Liver (tissue), 9 donors: Measurements from ENCODE around the gene SERPINF2. TPM values are rescaled to one million over a fixed set of nuclear protein-coding genes. Genes with fewer than 3 reads are reported as not detected.

Experiments
- DNase-seq: peaks from one replicate; pipeline ENCODE4 v3.0.0-alpha.2; 2017; ENCODE audit warnings: low spot score
- H3K27ac ChIP-seq, 2 donors: one replicate each; pipeline ENCODE4 v1.7.0; 2013; ENCODE audit warnings: inconsistent platforms in 2 of 2, low read length in 2 of 2, control low read depth in 1 of 2, low read depth in 1 of 2, mild to moderate bottlenecking in 1 of 2
- H3K27me3 ChIP-seq, 4 donors: one replicate each; pipeline versions ENCODE4 v1.6.1 to v1.7.0; 2013; ENCODE audit warnings: low read length in 3 of 4, inconsistent platforms in 1 of 4, mild to moderate bottlenecking in 1 of 4, moderate library complexity in 1 of 4; ENCODE audit not compliant: control insufficient read depth in 4 of 4, insufficient read depth in 4 of 4
- H3K36me3 ChIP-seq, 4 donors: one replicate each; pipeline versions ENCODE4 v1.6.1 to v1.7.0; 2013; ENCODE audit warnings: low read length in 3 of 4, mild to moderate bottlenecking in 3 of 4, low read depth in 1 of 4, moderate library complexity in 1 of 4; ENCODE audit not compliant: control insufficient read depth in 4 of 4, insufficient read depth in 3 of 4
- H3K4me1 ChIP-seq, 4 donors: one replicate each; pipeline versions ENCODE4 v1.6.1 to v1.7.0; 2013; ENCODE audit warnings: low read length in 3 of 4, mild to moderate bottlenecking in 3 of 4, moderate library complexity in 1 of 4; ENCODE audit not compliant: control insufficient read depth in 4 of 4, insufficient read depth in 4 of 4
- H3K4me3 ChIP-seq, 3 donors: one replicate each; pipeline versions ENCODE4 v1.6.1 to v1.7.0; 2013; ENCODE audit warnings: low read length in 3 of 3, control low read depth in 1 of 3, low read depth in 1 of 3, mild to moderate bottlenecking in 1 of 3
- H3K9ac ChIP-seq, 2 donors: one replicate each; pipeline ENCODE4 v1.7.0; 2013; ENCODE audit warnings: low read length in 2 of 2, mild to moderate bottlenecking in 2 of 2, moderate library complexity in 2 of 2, control low read depth in 1 of 2, low read depth in 1 of 2
- H3K9me3 ChIP-seq, 4 donors: one replicate each; pipeline versions ENCODE4 v1.6.1 to v1.7.0; 2013; ENCODE audit warnings: low read length in 3 of 4; ENCODE audit not compliant: control insufficient read depth in 4 of 4
- ATF3 ChIP-seq: IDR thresholded peaks from 2 replicates; pipeline ENCODE4 v1.6.1; 2016; ENCODE audit warnings: antibody characterized with exemption
- CTCF ChIP-seq: fragments of 150-350 bp; IDR thresholded peaks from 2 replicates; pipeline ENCODE4 v1.5.1; 2017; ENCODE audit warnings: improper control_type of control experiment, low read depth, low read length; ENCODE audit not compliant: missing input control
- EGR1 ChIP-seq, 2 donors: IDR thresholded peaks; 2 replicates each; pipeline ENCODE4 v1.6.1; 2016 to 2018; ENCODE audit warnings: antibody characterized with exemption in 2 of 2, low read depth in 2 of 2
- FOXA1 ChIP-seq: IDR thresholded peaks from 2 replicates; pipeline ENCODE4 v1.6.1; 2016; ENCODE audit warnings: antibody characterized with exemption
- FOXA2 ChIP-seq: IDR thresholded peaks from 2 replicates; pipeline ENCODE4 v1.6.1; 2016; ENCODE audit warnings: antibody characterized with exemption
- GABPA ChIP-seq, 2 donors: IDR thresholded peaks in 1 of 2; conservative IDR thresholded peaks in 1 of 2; 2 replicates each; pipeline ENCODE4 v1.6.1; 2016; ENCODE audit warnings: antibody characterized with exemption in 2 of 2, mild to moderate bottlenecking in 1 of 2, moderate library complexity in 1 of 2
- HNF4A ChIP-seq, 2 donors: conservative IDR thresholded peaks; 2 replicates each; pipeline ENCODE4 v1.6.1; 2016; ENCODE audit warnings: antibody characterized with exemption in 2 of 2, mild to moderate bottlenecking in 2 of 2
- HNF4G ChIP-seq: IDR thresholded peaks from 2 replicates; pipeline ENCODE4 v1.6.1; 2016; ENCODE audit warnings: antibody characterized with exemption
- JUND ChIP-seq, 2 donors: IDR thresholded peaks; 2 replicates each; pipeline ENCODE4 v1.6.1; 2016; ENCODE audit warnings: antibody characterized with exemption in 2 of 2
- MAX ChIP-seq: IDR thresholded peaks from 2 replicates; pipeline ENCODE4 v1.6.1; 2016; ENCODE audit warnings: antibody characterized with exemption
- NR2F2 ChIP-seq: IDR thresholded peaks from 2 replicates; pipeline ENCODE4 v1.6.1; 2016; ENCODE audit warnings: antibody characterized with exemption
- RAD21 ChIP-seq, 2 donors: IDR thresholded peaks; 2 replicates each; pipeline ENCODE4 v1.6.1; 2016; ENCODE audit warnings: antibody characterized with exemption in 2 of 2, mild to moderate bottlenecking in 2 of 2
- REST ChIP-seq: IDR thresholded peaks from 2 replicates; pipeline ENCODE4 v1.6.1; 2016; ENCODE audit warnings: antibody characterized with exemption, mild to moderate bottlenecking
- RXRA ChIP-seq, 2 donors: IDR thresholded peaks; 2 replicates each; pipeline ENCODE4 v1.6.1; 2017 to 2018; ENCODE audit warnings: antibody characterized with exemption in 2 of 2, mild to moderate bottlenecking in 1 of 2
- SP1 ChIP-seq: IDR thresholded peaks from 2 replicates; pipeline ENCODE4 v1.6.1; 2018; ENCODE audit warnings: antibody characterized with exemption, mild to moderate bottlenecking
- TAF1 ChIP-seq: conservative IDR thresholded peaks from 2 replicates; pipeline ENCODE4 v1.6.1; 2016; ENCODE audit warnings: antibody characterized with exemption, mild to moderate bottlenecking
- YY1 ChIP-seq: IDR thresholded peaks from 2 replicates; pipeline ENCODE4 v1.6.1; 2016; ENCODE audit warnings: antibody characterized with exemption, mild to moderate bottlenecking
- ZBTB33 ChIP-seq: IDR thresholded peaks from 2 replicates; pipeline ENCODE4 v1.6.1; 2016; ENCODE audit warnings: antibody characterized with exemption
- WGBS: extraction: QIAGEN DNeasy Blood & Tissue Kit; methylation state at CpG from one replicate; pipeline ENCODE4 v1.1.7; 2013; 5-methylcytosine and 5-hydroxymethylcytosine counted together
- polyA plus RNA-seq, 2 donors: library from polyadenylated mRNA; stranded (reverse) in 1 of 2; unstranded in 1 of 2; fragments of 200-250 nt in 1 of 2; fragments of >200 nt in 1 of 2; fragmentation: Nextera tagmentation in 1 of 2; extraction: Ambion mirVana in 1 of 2; gene quantifications; one replicate each; pipeline versions ENCODE4 v1.2.1 to v1.2.3, GENCODE V29; 2013 to 2015
- total RNA-seq, 2 donors: library from RNA; depleted of rRNA; stranded (reverse); fragments of >200 nt; gene quantifications; one replicate each; pipeline ENCODE4 v1.2.3, GENCODE V29; 2014
- donor health status: healthy.
- donor health status: healthy.
- donor health status: healthy.
- donor health status: healthy.
- donor health status: healthy.

SERPINF2 gene
- total and polyA plus RNA-seq, 4 donors, result 477 to 1,248 (median 675) TPM

- H3K4me3 ChIP-seq, result no peak overlapping the region
- 58% methylated on average over 16 of the region's 16 CpGs for WGBS
- peaks cover 0 to 26% (median 12%) of the 10 kb centered on the region in 4 donors for H3K4me1 ChIP-seq
These were observed 41.4 kb downstream of the SERPINF2 start for GRCh38 chr17:1783834-1784611.

More at GRCh38 chr17:1783834-1784611, 41.4 kb downstream of the SERPINF2 start:
- Histone ChIP-seq H3K36me3 (peaks cover 1 to 14% (median 8%) of the 10 kb centered on the region in 4 donors), H3K27ac (peak overlapping the region; percentile 77 to 83), H3K27me3 (no peaks in the 10 kb centered on the region), H3K9ac (peak overlapping the region; percentile 56 to 79), H3K9me3 (no peaks in the 10 kb centered on the region)
- TF ChIP-seq EGR1 (IDR thresholded peaks at IDR 0.05; ENCODE audit: low read depth in 2 of 2) (no peak), NR2F2 (peak; percentile 76), JUND (IDR thresholded peaks at IDR 0.05) (peak; percentile 36 to 67), FOXA2 (no peak), HNF4G (peak; percentile 5), RAD21 (IDR thresholded peaks at IDR 0.05) (peak; percentile 95), GABPA (IDR thresholded peaks at IDR 0.05 in 1 of 2, conservative IDR thresholded peaks at IDR 0.05 in 1 of 2) (peak in 1 of 2 donors; percentile 68), YY1 (peak; percentile 27), TAF1 (no peak), ATF3 (peak; percentile 48), ZBTB33 (no peak), SP1 (peak; percentile 66), FOXA1 (no peak), MAX (peak; percentile 52), HNF4A (conservative IDR thresholded peaks at IDR 0.05) (peak; percentile 42 to 44), RXRA (IDR thresholded peaks at IDR 0.05) (peak; percentile 61 to 72), REST (peak; percentile 35), CTCF (peak; percentile 80)
- peak; percentile 57 for DNase-seq
